H1 (cell line): ENCODE results near the gene DLG5. TPM values are rescaled to one million over a fixed set of nuclear protein-coding genes. Genes with fewer than 3 reads are reported as not detected.

Source experiments
- CTCF ChIA-PET: fragments of 300-600 bp; sonication (Branson Sonifier 250); formaldehyde crosslinking; loops from one replicate; lab custom pipeline; 2021; ENCODE audit not compliant: partially characterized antibody; lab: Charles Lee
- POLR2A ChIA-PET: fragments of 300-600 bp; sonication (Branson Sonifier 250); formaldehyde crosslinking; loops from one replicate; lab custom pipeline; 2021; ENCODE audit warnings: inconsistent platforms; ENCODE audit not compliant: partially characterized antibody; lab: Charles Lee
- DNase-seq, 2 experiments: peaks; one replicate each; pipeline versions ENCODE4 v3.0.0 to v3.0.0-alpha.2; 2010 to 2022; ENCODE audit warnings: low spot score in 2 of 2, low read depth in 1 of 2, mixed read lengths in 1 of 2
- FAIRE-seq: peaks from 2 replicates; lab custom pipeline; 2011; peaks lifted over from hg19 to GRCh38; lab: Jason Lieb, UNC
- H2AFZ ChIP-seq: 2 replicates; pipeline ENCODE4 v1.8.1; 2012; ENCODE audit warnings: low read length, inconsistent platforms
- H2AK5ac ChIP-seq: 2 replicates; pipeline ENCODE4 v1.6.1; 2013; ENCODE audit warnings: low read depth, low read length
- H2BK120ac ChIP-seq: replicated peaks from 2 replicates; pipeline ENCODE3; 2013; ENCODE audit warnings: low read depth, low read length, inconsistent platforms
- H2BK12ac ChIP-seq: 2 replicates; pipeline ENCODE4 v1.6.1; 2013; ENCODE audit warnings: low read depth, low read length
- H2BK15ac ChIP-seq: 2 replicates; pipeline ENCODE4 v1.6.1; 2013; ENCODE audit warnings: low read length
- H2BK20ac ChIP-seq: 2 replicates; pipeline ENCODE4 v1.6.1; 2013; ENCODE audit warnings: low read length
- H2BK5ac ChIP-seq: 2 replicates; pipeline ENCODE4 v1.6.1; 2013; ENCODE audit warnings: low read depth, low read length
- H3K14ac ChIP-seq: 2 replicates; pipeline ENCODE4 v1.6.1; 2013; ENCODE audit warnings: inconsistent platforms; ENCODE audit not compliant: insufficient read length
- H3K18ac ChIP-seq: 2 replicates; pipeline ENCODE4 v1.6.1; 2013; ENCODE audit warnings: low read length; ENCODE audit errors: extremely low read depth
- H3K23ac ChIP-seq: 2 replicates; pipeline ENCODE4 v1.6.1; 2013; ENCODE audit warnings: inconsistent platforms; ENCODE audit not compliant: insufficient read length
- H3K23me2 ChIP-seq: 2 replicates; pipeline ENCODE4 v1.6.1; 2013; ENCODE audit warnings: low read depth, low read length
- H3K27ac ChIP-seq: 2 replicates; pipeline ENCODE4 v1.6.1; 2011; ENCODE audit warnings: low read depth, low read length, inconsistent platforms
- H3K27me3 ChIP-seq, 4 experiments: replicated peaks in 1 of 4; 1 replicate in 1 of 4; 2 replicates in 3 of 4; pipeline versions ENCODE4 v1.6.1 to v1.8.1; 2011 to 2013; ENCODE audit warnings: low read length in 3 of 4, mild to moderate bottlenecking in 3 of 4, inconsistent platforms in 2 of 4, mixed read lengths in 2 of 4, moderate library complexity in 1 of 4; ENCODE audit not compliant: control insufficient read depth in 3 of 4, insufficient read depth in 3 of 4; ENCODE audit errors: extremely low read depth in 1 of 4
- H3K36me3 ChIP-seq, 4 experiments: 2 replicates each; pipeline versions ENCODE4 v1.6.1 to v1.8.1; 2011 to 2013; ENCODE audit warnings: mild to moderate bottlenecking in 4 of 4, low read length in 3 of 4, moderate library complexity in 2 of 4, control low read depth in 1 of 4, inconsistent platforms in 1 of 4; ENCODE audit not compliant: insufficient read depth in 4 of 4, control insufficient read depth in 2 of 4
- H3K4ac ChIP-seq: replicated peaks from 2 replicates; pipeline ENCODE3; 2013; ENCODE audit warnings: low read length, low read depth, mixed read lengths, inconsistent platforms; ENCODE audit not compliant: insufficient read length
- H3K4me1 ChIP-seq, 4 experiments: replicated peaks in 1 of 4; 1 replicate in 1 of 4; 2 replicates in 3 of 4; pipeline versions ENCODE4 v1.6.1 to v1.8.1; 2011 to 2013; ENCODE audit warnings: low read length in 3 of 4, inconsistent platforms in 2 of 4, mixed read lengths in 1 of 4; ENCODE audit not compliant: insufficient read depth in 4 of 4, control insufficient read depth in 3 of 4
- H3K4me2 ChIP-seq, 2 experiments: 2 replicates each; pipeline versions ENCODE4 v1.6.1 to v1.8.1; 2011 to 2013; ENCODE audit warnings: low read depth in 2 of 2, low read length in 2 of 2, control low read depth in 1 of 2, inconsistent platforms in 1 of 2, mild to moderate bottlenecking in 1 of 2; ENCODE audit not compliant: insufficient read depth in 1 of 2
- H3K4me3 ChIP-seq, 4 experiments: fragments of 200-600, 300-600 bp in 1 of 4; sonication (generic), shearing (Covaris generic), sonication (Bioruptor Twin) in 1 of 4; 2 replicates each; pipeline versions ENCODE4 v1.5.1 to v1.8.1; 2011 to 2016; ENCODE audit warnings: low read length in 4 of 4, low read depth in 3 of 4, control low read depth in 2 of 4, inconsistent platforms in 2 of 4, mild to moderate bottlenecking in 2 of 4, mixed read lengths in 1 of 4, moderate library complexity in 1 of 4; ENCODE audit not compliant: insufficient read depth in 2 of 4; ENCODE audit errors: extremely low read depth in 1 of 4
- H3K56ac ChIP-seq: replicated peaks from 2 replicates; pipeline ENCODE3; 2013; ENCODE audit warnings: low read depth, mild to moderate bottlenecking, mixed read lengths, low read length, inconsistent platforms; ENCODE audit not compliant: insufficient read length
- H3K79me1 ChIP-seq: 2 replicates; pipeline ENCODE4 v1.6.1; 2013; ENCODE audit warnings: low read depth, low read length, control low read depth
- H3K79me2 ChIP-seq, 2 experiments: 2 replicates each; pipeline versions ENCODE4 v1.6.1 to v1.8.1; 2012 to 2013; ENCODE audit warnings: low read length in 2 of 2, mild to moderate bottlenecking in 2 of 2, inconsistent platforms in 1 of 2; ENCODE audit not compliant: insufficient read depth in 2 of 2, control insufficient read depth in 1 of 2
- H3K9ac ChIP-seq, 4 experiments: replicated peaks in 1 of 4; 1 replicate in 1 of 4; 2 replicates in 3 of 4; pipeline versions ENCODE4 v1.6.1 to v1.8.1; 2011 to 2013; ENCODE audit warnings: low read depth in 3 of 4, low read length in 3 of 4, control low read depth in 2 of 4, mild to moderate bottlenecking in 2 of 4, moderate library complexity in 2 of 4, inconsistent platforms in 1 of 4; ENCODE audit errors: extremely low read depth in 1 of 4
- H3K9me3 ChIP-seq, 2 experiments: 2 replicates each; pipeline versions ENCODE4 v1.6.1 to v1.8.1; 2012 to 2013; ENCODE audit warnings: mild to moderate bottlenecking in 2 of 2, moderate library complexity in 2 of 2, control low read depth in 1 of 2, inconsistent platforms in 1 of 2, low read depth in 1 of 2, low read length in 1 of 2, mixed read lengths in 1 of 2; ENCODE audit not compliant: insufficient read depth in 2 of 2
- H4K20me1 ChIP-seq, 2 experiments: replicated peaks in 1 of 2; 2 replicates each; pipeline versions ENCODE3 to v1.8.1; 2011 to 2013; ENCODE audit warnings: inconsistent platforms in 2 of 2, low read length in 2 of 2, mild to moderate bottlenecking in 1 of 2; ENCODE audit not compliant: insufficient read depth in 2 of 2, control insufficient read depth in 1 of 2
- H4K5ac ChIP-seq: 2 replicates; pipeline ENCODE4 v1.6.1; 2013; ENCODE audit warnings: low read length, low read depth, mixed read lengths, inconsistent platforms; ENCODE audit not compliant: insufficient read length
- H4K8ac ChIP-seq: 2 replicates; pipeline ENCODE4 v1.8.0; 2013; ENCODE audit warnings: mild to moderate bottlenecking, moderate library complexity, low read length, inconsistent platforms; ENCODE audit not compliant: insufficient read depth; ENCODE audit errors: extremely low read depth
- H4K91ac ChIP-seq: replicated peaks from 2 replicates; pipeline ENCODE3; 2013; ENCODE audit warnings: low read length, mixed read lengths, inconsistent platforms; ENCODE audit not compliant: insufficient read length
- ASH2L ChIP-seq: fragments of 200-600, 300-600 bp; sonication (generic); IDR thresholded peaks from one replicate; pipeline ENCODE4 v1.7.1; 2017; ENCODE audit warnings: low read length
- EGR1 ChIP-seq: IDR thresholded peaks from 2 replicates; pipeline ENCODE4 v1.6.1; 2011; ENCODE audit warnings: low read depth, low read length, borderline replicate concordance
- GABPA ChIP-seq: IDR thresholded peaks from 2 replicates; pipeline ENCODE4 v1.6.1; 2011; ENCODE audit warnings: mild to moderate bottlenecking, low read length, moderate library complexity, borderline replicate concordance; ENCODE audit not compliant: insufficient read depth
- NANOG ChIP-seq: IDR thresholded peaks from 2 replicates; pipeline ENCODE4 v1.6.1; 2011; ENCODE audit warnings: low read length, low read depth, mild to moderate bottlenecking, inconsistent platforms; ENCODE audit not compliant: insufficient read depth, poor library complexity, severe bottlenecking
- PHF8 ChIP-seq: fragments of 200-600 bp; sonication (generic); conservative IDR thresholded peaks from 2 replicates; pipeline ENCODE4 v1.7.1; 2012; ENCODE audit warnings: low read depth, mild to moderate bottlenecking, inconsistent platforms, low read length, moderate library complexity
- POLR2AphosphoS5 ChIP-seq: IDR thresholded peaks from 2 replicates; pipeline ENCODE4 v1.6.1; 2011; ENCODE audit warnings: low read depth, low read length
- SAP30 ChIP-seq: fragments of 300-600 bp; sonication (generic); IDR thresholded peaks from 2 replicates; pipeline ENCODE4 v1.7.1; 2012; ENCODE audit warnings: low read length, moderate library complexity, mild to moderate bottlenecking, inconsistent platforms; ENCODE audit not compliant: insufficient read depth, insufficient replicate concordance
- SIN3A ChIP-seq, 2 experiments: IDR thresholded peaks in 1 of 2; conservative IDR thresholded peaks in 1 of 2; 2 replicates each; pipeline ENCODE4 v1.6.1; 2011 to 2012; ENCODE audit warnings: low read length in 2 of 2, improper control_type of control experiment in 1 of 2, low read depth in 1 of 2, mild to moderate bottlenecking in 1 of 2
- SP1 ChIP-seq: IDR thresholded peaks from 2 replicates; pipeline ENCODE4 v1.6.1; 2011; ENCODE audit warnings: low read depth, low read length
- SP2 ChIP-seq: IDR thresholded peaks from 2 replicates; pipeline ENCODE4 v1.6.1; 2012; ENCODE audit warnings: mild to moderate bottlenecking, low read length, inconsistent platforms
- SP4 ChIP-seq: IDR thresholded peaks from 2 replicates; pipeline ENCODE4 v1.6.1; 2012; ENCODE audit warnings: low read length, inconsistent platforms
- WGBS, 2 experiments: shearing (Covaris generic) in 1 of 2; methylation state at CpG; one replicate each; pipeline versions ENCODE4 v1.1.6 to v1.1.7; 2013 to 2015; ENCODE audit warnings: low lambda C conversion rate in 2 of 2, mixed read lengths in 2 of 2, inconsistent platforms in 1 of 2, low coverage in 1 of 2, missing lambda C conversion rate in 1 of 2; ENCODE audit not compliant: insufficient replicate concordance in 2 of 2, insufficient coverage in 1 of 2, insufficient read length in 1 of 2; ENCODE audit errors: extremely low coverage in 1 of 2, missing lambda C conversion rate in 1 of 2; 5-methylcytosine and 5-hydroxymethylcytosine counted together
- polyA plus RNA-seq, 7 experiments: library from polyadenylated mRNA; depleted of rRNA in 3 of 7; stranded (reverse) in 5 of 7; unstranded in 2 of 7; fragments of >200 nt in 5 of 7; fragments of 200-250 nt in 2 of 7; gene quantifications; 1 replicate in 5 of 7; 2 replicates in 1 of 7; 4 replicates in 1 of 7; pipeline versions ENCODE4 v1.2.1 to v1.2.3, GENCODE V29; 2011 to 2013; ENCODE audit warnings: missing spikeins in 2 of 7, mixed read lengths in 2 of 7
- total RNA-seq: library from RNA; stranded (reverse); fragmentation: NEBNext Ultra II Directional; extraction: Animal tissue kit (Norgen Biotek cat#: 25700); gene quantifications from 2 replicates; pipeline ENCODE4 v1.2.1, GENCODE V29; 2021

The DLG5 gene
- total and polyA plus RNA-seq, 2 of the 8 experiments (the other 6 are each of a cell fraction or from before 2014, with no cell fraction given) = 15.6 to 71.4 TPM

DNA sequence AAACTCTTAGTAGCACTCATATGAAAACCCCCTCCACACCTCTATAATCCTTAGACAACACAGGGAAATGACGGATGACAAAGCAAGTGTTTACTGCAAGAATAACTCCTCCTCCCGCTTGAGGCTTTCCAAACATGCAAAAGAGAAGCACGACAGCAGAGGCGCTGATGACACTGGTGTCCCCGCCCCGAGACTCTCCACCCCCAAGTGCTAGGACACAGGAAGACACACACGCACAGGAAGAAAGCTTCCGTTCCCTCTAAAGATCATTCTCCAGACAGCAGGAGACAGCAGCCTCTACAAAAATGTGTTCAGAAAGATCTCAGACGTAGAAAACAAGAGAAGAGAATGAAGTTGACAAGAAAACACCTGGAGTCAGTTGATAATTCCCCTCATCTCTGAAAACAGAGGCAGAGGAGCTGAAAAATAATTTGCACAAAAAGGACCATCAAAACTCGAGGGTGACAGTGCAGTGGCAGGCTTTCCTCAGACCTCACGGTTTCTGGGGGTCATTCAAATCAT lies 90.2 kb downstream of the DLG5 start:
- Histone ChIP-seq H3K14ac (no peak overlapping the region), H3K4me1 (peaks cover 3 to 7% (median 4%) of the 10 kb centered on the region in 4 experiments), H2AFZ (no peak overlapping the region), H4K5ac (no peak overlapping the region), H3K27ac (no peak overlapping the region), H3K79me1 (peaks cover 2% of the 10 kb centered on the region; the same call in 1 of the 2 replicates), H3K4ac (no peak overlapping the region), H3K18ac (no peak overlapping the region), H3K9me3 (no peaks in the 10 kb centered on the region), H2AK5ac (no peak overlapping the region), H3K79me2 (no peaks in the 10 kb centered on the region), H2BK12ac (no peak overlapping the region), H3K9ac (no peak overlapping the region; a peak in 1 of 7 replicates), H4K8ac (no peak overlapping the region), H3K36me3 (peaks cover 11 to 24% (median 17%) of the 10 kb centered on the region in 4 experiments), H2BK20ac (no peak overlapping the region), H3K4me2 (no peak overlapping the region), H2BK120ac (no peak overlapping the region), H3K4me3 (no peak overlapping the region), H3K23ac (no peak overlapping the region), H4K91ac (no peak overlapping the region), H2BK15ac (no peak overlapping the region), H2BK5ac (no peak overlapping the region), H3K27me3 (no peaks in the 10 kb centered on the region), H3K56ac (no peak overlapping the region), H3K23me2 (no peaks in the 10 kb centered on the region), H4K20me1 (no peaks in the 10 kb centered on the region)
- TF ChIP-seq PHF8 (no peak), ASH2L (no peak), SP1 (no peak), POLR2AphosphoS5 (no peak), SAP30 (no peak), GABPA (no peak), SP2 (no peak), SIN3A (conservative IDR thresholded peaks at IDR 0.05 in 1 of 2, IDR thresholded peaks at IDR 0.05 in 1 of 2; ENCODE audit: low read depth in 1 of 2, low read length in 2 of 2) (no peak), NANOG (no peak), SP4 (no peak), EGR1 (no peak)
- CTCF ChIA-PET = interaction anchor here (0.6 to 4.2 kb wide), 12 partner anchors 11 to 210 kb away, joined by 3 to 44 read pairs (median 6); no protein-coding TSS in a partner anchor
- 85% methylated on average over 11 of the region's 11 CpGs; no CpG with 5 or more reads in 1 of the 2 experiments for WGBS, 2 experiments
- FAIRE-seq = no peak
- POLR2A ChIA-PET = no interaction called here
- DNase-seq = no peak
